ENCODE data around the gene MAK. TPM values are rescaled to one million over a fixed set of nuclear protein-coding genes. Genes with fewer than 3 reads are reported as not detected.
A peak's percentile ranks its signal among the peaks of the same experiment; 100 is the strongest.
"Not testable (repeated sequence)": the region's sequence is repeated elsewhere in the genome, so short reads cannot be mapped to it uniquely, and the experiment has no call there.

The MAK gene
- total RNA-seq, 2 experiments from 2014 or later: 0.05 TPM; not detected in 1

GRCh38 chr6:10847684-10848083, 9.3 kb upstream of the MAK start:
- no peak for ATAC-seq
- Mint-ChIP-seq H3K4me3 (no peak overlapping the region), H3K9me3 (ENCODE audit: insufficient read depth) (no peaks in the 10 kb centered on the region), H3K36me3 (ENCODE audit: low read depth) (no peaks in the 10 kb centered on the region), H3K27me3 (ENCODE audit: low read depth) (peaks cover 2% of the 10 kb centered on the region), H3K27ac (no peak overlapping the region), H3K4me1 (ENCODE audit: low read depth) (no peaks in the 10 kb centered on the region)
- CTCF ChIA-PET: no interaction called here
- POLR2A ChIA-PET: no interaction called here
- DNase-seq: no peak

GRCh38 chr6:10843554-10843953, 5.2 kb upstream of the MAK start:
- Mint-ChIP-seq H3K4me1 (ENCODE audit: low read depth) (peaks cover 9% of the 10 kb centered on the region), H3K36me3 (ENCODE audit: low read depth) (no peaks in the 10 kb centered on the region), H3K4me3 (no peak overlapping the region), H3K9me3 (ENCODE audit: insufficient read depth) (no peaks in the 10 kb centered on the region), H3K27me3 (ENCODE audit: low read depth) (peaks cover 12% of the 10 kb centered on the region), H3K27ac (no peak overlapping the region)
- DNase-seq: no peak
- ChIA-PET POLR2A (no interaction called here), CTCF (no interaction called here)
- no peak for ATAC-seq

GRCh38 chr6:10838794-10839333, 525 bp upstream of the MAK start:
- DNase-seq (no peak), ATAC-seq (peak; percentile 37)
- H3K9me3 Mint-ChIP-seq (ENCODE audit: insufficient read depth): no peaks in the 10 kb centered on the region
- CTCF ChIA-PET: interaction anchor here (0.9 kb wide), 1 partner anchor 400 kb away, joined by 3 read pairs; no protein-coding TSS in a partner anchor
- peaks cover 20% of the 10 kb centered on the region for H3K4me1 Mint-ChIP-seq (ENCODE audit: low read depth)
- peak overlapping the region; percentile 77 for H3K4me3 Mint-ChIP-seq
- peak overlapping the region; percentile 12 for H3K27ac Mint-ChIP-seq
- H3K36me3 Mint-ChIP-seq (ENCODE audit: low read depth): no peaks in the 10 kb centered on the region
- POLR2A ChIA-PET: interaction anchor here (0.7 kb wide), 1 partner anchor 94 kb away, joined by 3 read pairs; no protein-coding TSS in a partner anchor
- peaks cover 45% of the 10 kb centered on the region for H3K27me3 Mint-ChIP-seq (ENCODE audit: low read depth)

GRCh38 chr6:10837622-10837994, 731 bp downstream of the MAK start:
- ChIA-PET CTCF (interaction anchor here (1.4 kb wide), 2 partner anchors 117 to 359 kb away, joined by 3 to 4 read pairs; no protein-coding TSS in a partner anchor), POLR2A (no interaction called here)
- H3K36me3 Mint-ChIP-seq (ENCODE audit: low read depth): no peaks in the 10 kb centered on the region
- H3K9me3 Mint-ChIP-seq (ENCODE audit: insufficient read depth): no peaks in the 10 kb centered on the region
- peaks cover 20% of the 10 kb centered on the region for H3K4me1 Mint-ChIP-seq (ENCODE audit: low read depth)
- H3K4me3 Mint-ChIP-seq: peak overlapping the region; percentile 77
- peaks cover 45% of the 10 kb centered on the region for H3K27me3 Mint-ChIP-seq (ENCODE audit: low read depth)
- no peak overlapping the region for H3K27ac Mint-ChIP-seq
- ATAC-seq (peak; percentile 7), DNase-seq (peak; percentile 25)

- H3K4me3 Mint-ChIP-seq: peak overlapping the region; percentile 77
- ChIA-PET CTCF (interaction anchor here (1.4 kb wide), 2 partner anchors 118 to 359 kb away, joined by 3 to 4 read pairs; no protein-coding TSS in a partner anchor), POLR2A (no interaction called here)
- DNase-seq (peak; percentile 23), ATAC-seq (no peak)
- H3K36me3 Mint-ChIP-seq (ENCODE audit: low read depth): no peaks in the 10 kb centered on the region
- H3K9me3 Mint-ChIP-seq (ENCODE audit: insufficient read depth): no peaks in the 10 kb centered on the region
- peaks cover 45% of the 10 kb centered on the region for H3K27me3 Mint-ChIP-seq (ENCODE audit: low read depth)
- H3K27ac Mint-ChIP-seq: no peak overlapping the region
- peaks cover 20% of the 10 kb centered on the region for H3K4me1 Mint-ChIP-seq (ENCODE audit: low read depth)
These were observed 1.2 kb downstream of the MAK start for GRCh38 chr6:10837009-10837621.

- Mint-ChIP-seq H3K27ac (no peak overlapping the region), H3K36me3 (ENCODE audit: low read depth) (no peaks in the 10 kb centered on the region), H3K4me3 (no peak overlapping the region), H3K4me1 (ENCODE audit: low read depth) (peaks cover 20% of the 10 kb centered on the region), H3K9me3 (ENCODE audit: insufficient read depth) (no peaks in the 10 kb centered on the region), H3K27me3 (ENCODE audit: low read depth) (peaks cover 35% of the 10 kb centered on the region)
- ChIA-PET POLR2A (no interaction called here), CTCF (interaction anchor here (1.2 kb wide), 1 partner anchor 18 kb away, joined by 3 read pairs; no protein-coding TSS in a partner anchor)
- DNase-seq (no peak), ATAC-seq (no peak)
These were observed 3.5 kb downstream of the MAK start for GRCh38 chr6:10834823-10835222.

GRCh38 chr6:10831609-10832008, 6.7 kb downstream of the MAK start:
- ATAC-seq: no peak
- Mint-ChIP-seq H3K27ac (no peak overlapping the region), H3K27me3 (ENCODE audit: low read depth) (peaks cover 17% of the 10 kb centered on the region), H3K36me3 (ENCODE audit: low read depth) (no peaks in the 10 kb centered on the region), H3K4me3 (no peak overlapping the region), H3K4me1 (ENCODE audit: low read depth) (no peaks in the 10 kb centered on the region), H3K9me3 (ENCODE audit: insufficient read depth) (no peaks in the 10 kb centered on the region)
- CTCF ChIA-PET: no interaction called here
- POLR2A ChIA-PET: no interaction called here
- no peak for DNase-seq

GRCh38 chr6:10824819-10825218, 13.5 kb downstream of the MAK start:
- Mint-ChIP-seq H3K4me1 (ENCODE audit: low read depth) (no peaks in the 10 kb centered on the region), H3K36me3 (ENCODE audit: low read depth) (no peaks in the 10 kb centered on the region), H3K9me3 (ENCODE audit: insufficient read depth) (no peaks in the 10 kb centered on the region), H3K4me3 (no peak overlapping the region), H3K27me3 (ENCODE audit: low read depth) (no peaks in the 10 kb centered on the region), H3K27ac (no peak overlapping the region)
- POLR2A ChIA-PET: no interaction called here
- ATAC-seq: no peak
- CTCF ChIA-PET: no interaction called here
- no peak for DNase-seq

- Mint-ChIP-seq H3K27ac (no peak overlapping the region), H3K4me1 (ENCODE audit: low read depth) (no peaks in the 10 kb centered on the region), H3K9me3 (ENCODE audit: insufficient read depth) (no peaks in the 10 kb centered on the region), H3K36me3 (ENCODE audit: low read depth) (no peaks in the 10 kb centered on the region), H3K27me3 (ENCODE audit: low read depth) (no peaks in the 10 kb centered on the region), H3K4me3 (no peak overlapping the region)
- POLR2A ChIA-PET: no interaction called here
- DNase-seq: no peak
- CTCF ChIA-PET: no interaction called here
- ATAC-seq: no peak
These were observed 14.0 kb downstream of the MAK start for GRCh38 chr6:10824297-10824696.

- H3K4me3 Mint-ChIP-seq; H3K9me3 Mint-ChIP-seq (ENCODE audit: insufficient read depth): not testable (repeated sequence)
These were observed 24.2 kb downstream of the MAK start for GRCh38 chr6:10814176-10814575.

GRCh38 chr6:10809098-10809497, 29.2 kb downstream of the MAK start:
- CTCF ChIA-PET: interaction anchor here (1.9 kb wide), 1 partner anchor 331 kb away, joined by 6 read pairs; no protein-coding TSS in a partner anchor
- DNase-seq (no peak), ATAC-seq (no peak)
- no peak overlapping the region for H3K4me3 Mint-ChIP-seq
- no peaks in the 10 kb centered on the region for H3K4me1 Mint-ChIP-seq (ENCODE audit: low read depth)
- no peaks in the 10 kb centered on the region for H3K9me3 Mint-ChIP-seq (ENCODE audit: insufficient read depth)
- POLR2A ChIA-PET: no interaction called here
- no peaks in the 10 kb centered on the region for H3K27me3 Mint-ChIP-seq (ENCODE audit: low read depth)
- H3K36me3 Mint-ChIP-seq (ENCODE audit: low read depth): no peaks in the 10 kb centered on the region
- H3K27ac Mint-ChIP-seq: no peak overlapping the region

More at GRCh38 chr6:10814176-10814575, 24.2 kb downstream of the MAK start:
- POLR2A ChIA-PET; H3K4me1 Mint-ChIP-seq (ENCODE audit: low read depth); H3K27me3 Mint-ChIP-seq (ENCODE audit: low read depth); H3K36me3 Mint-ChIP-seq (ENCODE audit: low read depth); DNase-seq; ATAC-seq; H3K27ac Mint-ChIP-seq: not testable (repeated sequence)
- CTCF ChIA-PET: interaction anchor here (0.9 kb wide), 1 partner anchor 335 kb away, joined by 5 read pairs; no protein-coding TSS in a partner anchor

GRCh38 chr6:10808376-10808775, 30.0 kb downstream of the MAK start:
- H3K4me1 Mint-ChIP-seq (ENCODE audit: low read depth): no peaks in the 10 kb centered on the region
- H3K9me3 Mint-ChIP-seq (ENCODE audit: insufficient read depth): no peaks in the 10 kb centered on the region
- ChIA-PET POLR2A (no interaction called here), CTCF (no interaction called here)
- DNase-seq (no peak), ATAC-seq (no peak)
- no peaks in the 10 kb centered on the region for H3K36me3 Mint-ChIP-seq (ENCODE audit: low read depth)
- no peak overlapping the region for H3K27ac Mint-ChIP-seq
- H3K27me3 Mint-ChIP-seq (ENCODE audit: low read depth): no peaks in the 10 kb centered on the region
- no peak overlapping the region for H3K4me3 Mint-ChIP-seq
